C4-2B (cell line): ENCODE results near the gene PROK1.

Experiments used
- CTCF ChIP-seq: fragments of 450-650 bp; conservative IDR thresholded peaks from 2 replicates; pipeline ENCODE4 v1.5.1; 2017; ENCODE audit warnings: mild to moderate bottlenecking
- ZFX ChIP-seq: fragments of 450-650 bp; IDR thresholded peaks from 2 replicates; pipeline ENCODE4 v1.6.1; 2017

GRCh38 chr1:110452330-110452729 lies 1.4 kb downstream of the PROK1 start:
- TF ChIP-seq CTCF (no peak), ZFX (no peak)
